Thymus (tissue), 11 donors: ENCODE measurements around the gene CNIH2. TPM values are rescaled to one million over a fixed set of nuclear protein-coding genes. Genes with fewer than 3 reads are reported as not detected.
A peak's percentile ranks its signal among the peaks of the same experiment; 100 is the strongest.
"Not testable (repeated sequence)": the region's sequence is repeated elsewhere in the genome, so short reads cannot be mapped to it uniquely, and the experiment has no call there.

Experiments
- DNase-seq, 9 donors: peaks; one replicate each; pipeline ENCODE4 v3.0.0-alpha.2; 2013; ENCODE audit warnings: low spot score in 9 of 9, low read depth in 6 of 9, missing footprints in 1 of 9
- H3K27ac ChIP-seq, 2 donors: one replicate each; pipeline ENCODE4 v1.5.1; 2013; ENCODE audit warnings: control low read depth in 1 of 2, low read depth in 1 of 2, low read length in 1 of 2, mild to moderate bottlenecking in 1 of 2, moderate library complexity in 1 of 2
- H3K27me3 ChIP-seq, 2 donors: one replicate each; pipeline ENCODE4 v1.5.1; 2013; ENCODE audit warnings: low read length in 1 of 2; ENCODE audit not compliant: control insufficient read depth in 2 of 2, insufficient read depth in 1 of 2
- H3K36me3 ChIP-seq, 2 donors: one replicate each; pipeline ENCODE4 v1.5.1; 2013; ENCODE audit warnings: low read length in 1 of 2, mild to moderate bottlenecking in 1 of 2, moderate library complexity in 1 of 2; ENCODE audit not compliant: control insufficient read depth in 2 of 2, insufficient read depth in 2 of 2
- H3K4me1 ChIP-seq, 2 donors: one replicate each; pipeline ENCODE4 v1.5.1; 2013; ENCODE audit warnings: low read length in 2 of 2; ENCODE audit not compliant: control insufficient read depth in 2 of 2, insufficient read depth in 2 of 2
- H3K4me3 ChIP-seq, 2 donors: one replicate each; pipeline ENCODE4 v1.5.1; 2013; ENCODE audit warnings: low read length in 2 of 2, control low read depth in 1 of 2, mild to moderate bottlenecking in 1 of 2
- H3K9me3 ChIP-seq, 2 donors: one replicate each; pipeline ENCODE4 v1.5.1; 2013; ENCODE audit warnings: low read length in 1 of 2, mild to moderate bottlenecking in 1 of 2; ENCODE audit not compliant: control insufficient read depth in 2 of 2, insufficient read depth in 1 of 2
- WGBS: extraction: QIAGEN DNeasy Blood & Tissue Kit; methylation state at CpG from one replicate; pipeline ENCODE4 v1.1.7; 2013; 5-methylcytosine and 5-hydroxymethylcytosine counted together
- polyA plus RNA-seq: library from polyadenylated mRNA; stranded (reverse); fragments of 200-250 nt; gene quantifications from one replicate; pipeline ENCODE4 v1.2.3, GENCODE V29; 2013
- total RNA-seq: library from RNA; stranded (reverse); fragments of 120-200 nt; gene quantifications from one replicate; pipeline ENCODE4 v1.2.4, GENCODE V29; 2013
- donor health status: healthy.

Gene CNIH2
- total and polyA plus RNA-seq, 2 donors = 1.6 TPM

DNA sequence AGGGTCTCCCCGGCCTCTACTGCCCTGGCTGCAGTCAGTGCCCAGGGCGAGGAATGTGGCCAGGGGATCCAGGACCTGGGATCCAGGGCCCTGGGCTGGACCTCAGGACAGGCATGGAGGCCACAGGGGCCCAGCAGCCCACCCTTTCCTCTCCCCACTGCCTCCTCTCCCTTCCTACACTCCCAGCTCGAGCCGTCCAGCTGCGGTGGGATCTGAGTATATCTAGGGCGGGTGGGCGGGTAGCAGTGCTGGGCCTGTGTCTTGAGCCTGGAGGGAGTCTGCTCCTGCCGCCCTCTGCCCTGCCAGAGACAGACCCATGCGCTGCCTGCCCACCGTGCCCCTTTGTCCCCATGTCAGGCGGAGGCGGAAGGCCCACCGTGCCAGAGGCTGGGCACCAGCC is 1.4 kb upstream of the CNIH2 start:
- not testable (repeated sequence) for H3K27ac ChIP-seq, DNase-seq, H3K4me3 ChIP-seq, H3K9me3 ChIP-seq
- H3K27me3 ChIP-seq = peaks cover 0 to 11% of the 10 kb centered on the region in 2 donors
- WGBS = 90% methylated on average over 13 of the region's 13 CpGs
- peaks cover 44 to 90% of the 10 kb centered on the region in 2 donors for H3K4me1 ChIP-seq
- H3K36me3 ChIP-seq = peaks cover 50 to 52% of the 10 kb centered on the region in 2 donors

DNA sequence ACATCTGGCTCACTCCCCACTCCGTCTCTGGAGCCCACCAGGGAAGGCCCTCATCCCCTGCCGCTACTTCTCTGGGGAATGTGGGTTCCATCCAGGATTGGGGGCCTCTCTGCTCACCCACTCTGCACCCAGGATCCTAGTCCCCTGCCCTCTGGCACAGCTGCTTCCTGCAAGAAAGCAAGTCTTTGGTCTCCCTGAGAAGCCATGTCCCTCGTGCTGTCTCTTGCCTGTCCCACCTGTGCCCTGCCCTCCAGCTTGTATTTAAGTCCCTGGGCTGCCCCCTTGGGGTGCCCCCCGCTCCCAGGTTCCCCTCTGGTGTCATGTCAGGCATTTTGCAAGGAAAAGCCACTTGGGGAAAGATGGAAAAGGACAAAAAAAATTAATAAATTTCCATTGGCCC is 911 bp upstream of the CNIH2 start:
- peaks cover 0 to 11% of the 10 kb centered on the region in 2 donors for H3K27me3 ChIP-seq
- not testable (repeated sequence) for DNase-seq, H3K9me3 ChIP-seq, H3K4me3 ChIP-seq
- H3K27ac ChIP-seq = peak overlapping the region in 1 of 2 donors; percentile 47
- peaks cover 45 to 47% of the 10 kb centered on the region in 2 donors for H3K36me3 ChIP-seq
- peaks cover 48 to 91% of the 10 kb centered on the region in 2 donors for H3K4me1 ChIP-seq
- WGBS = 60% methylated on average over 4 of the region's 4 CpGs

GRCh38 chr11:66278363-66279091 is 552 bp downstream of the CNIH2 start:
- H3K9me3 ChIP-seq = no peaks in the 10 kb centered on the region
- 3% methylated on average over 45 of the region's 45 CpGs for WGBS
- H3K36me3 ChIP-seq = peaks cover 31 to 38% of the 10 kb centered on the region in 2 donors
- H3K4me3 ChIP-seq = peak overlapping the region; percentile 34 to 59
- DNase-seq = no peak
- H3K27ac ChIP-seq = no peak overlapping the region
- H3K27me3 ChIP-seq = peaks cover 0 to 11% of the 10 kb centered on the region in 2 donors
- peaks cover 55 to 89% of the 10 kb centered on the region in 2 donors for H3K4me1 ChIP-seq

DNA sequence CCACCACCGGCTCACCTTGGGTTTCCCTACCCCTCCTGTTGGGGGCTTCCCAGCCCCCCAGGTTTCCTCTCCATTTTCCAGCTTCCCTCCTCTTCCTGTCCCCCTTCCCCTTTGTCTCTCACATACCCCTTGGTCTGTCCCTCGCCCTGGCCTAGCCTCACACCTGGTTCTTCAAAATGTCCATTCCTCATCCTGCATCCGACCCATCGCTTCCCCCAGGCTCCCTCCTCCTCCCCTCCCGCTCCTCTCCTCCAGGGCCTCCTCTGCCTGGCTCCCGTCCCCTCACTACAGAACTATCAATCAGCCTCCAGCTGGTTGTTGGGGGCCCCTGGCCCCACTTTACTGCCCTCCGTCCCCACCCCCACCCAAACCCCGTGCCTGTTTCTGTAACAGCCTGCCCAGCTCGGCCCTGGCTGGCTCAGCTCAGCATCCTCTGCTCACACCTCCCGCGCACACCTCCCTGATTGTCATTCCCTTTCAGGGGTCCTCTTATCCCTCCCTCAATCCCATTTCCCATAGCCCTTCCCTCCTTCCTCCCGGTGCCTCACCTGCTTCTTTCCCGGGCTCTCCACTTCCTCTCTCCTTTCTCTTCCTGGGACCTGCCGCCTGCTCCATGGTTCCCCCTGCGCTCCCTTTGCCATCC is 1.2 kb downstream of the CNIH2 start:
- Histone ChIP-seq H3K9me3 (no peaks in the 10 kb centered on the region), H3K27me3 (peaks cover 0 to 11% of the 10 kb centered on the region in 2 donors), H3K4me1 (peaks cover 53 to 82% of the 10 kb centered on the region in 2 donors), H3K27ac (no peak overlapping the region), H3K36me3 (peaks cover 27 to 35% of the 10 kb centered on the region in 2 donors), H3K4me3 (no peak overlapping the region)
- 86% methylated on average over 15 of the region's 15 CpGs for WGBS
- no peak for DNase-seq

- 96% methylated on average over 14 of the region's 14 CpGs for WGBS
- peaks cover 26 to 33% of the 10 kb centered on the region in 2 donors for H3K36me3 ChIP-seq
- no peak overlapping the region for H3K27ac ChIP-seq
- H3K27me3 ChIP-seq = peaks cover 0 to 11% of the 10 kb centered on the region in 2 donors
- no peak overlapping the region for H3K4me3 ChIP-seq
- H3K9me3 ChIP-seq = no peaks in the 10 kb centered on the region
- no peak for DNase-seq
- H3K4me1 ChIP-seq = peaks cover 43 to 70% of the 10 kb centered on the region in 2 donors
Measured at GRCh38 chr11:66280428-66280827, 2.5 kb downstream of the CNIH2 start.

DNA sequence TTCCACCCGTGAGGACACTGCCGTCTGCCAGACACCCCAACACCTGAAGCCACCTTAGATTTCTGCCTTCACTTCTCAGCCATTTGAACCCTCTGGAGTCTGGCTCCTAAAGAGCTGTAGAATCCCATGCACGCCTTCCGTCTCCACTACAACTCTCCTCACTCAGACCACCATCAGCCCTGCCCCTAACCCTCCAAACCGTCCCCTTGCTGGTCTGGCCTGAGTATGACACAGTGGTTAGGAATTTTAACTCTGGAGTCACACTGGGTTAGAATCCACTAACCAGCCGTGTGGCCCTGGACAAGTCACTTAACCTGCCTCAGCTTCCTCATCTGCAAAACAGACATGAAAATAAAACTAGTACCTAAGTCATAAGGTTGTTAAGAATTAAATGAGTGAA is 3.0 kb downstream of the CNIH2 start:
- Histone ChIP-seq H3K4me3 (no peak overlapping the region), H3K27me3 (peaks cover 0 to 11% of the 10 kb centered on the region in 2 donors), H3K9me3 (no peaks in the 10 kb centered on the region), H3K36me3 (peaks cover 25 to 27% of the 10 kb centered on the region in 2 donors), H3K27ac (peak overlapping the region in 1 of 2 donors; percentile 46), H3K4me1 (peaks cover 39 to 64% of the 10 kb centered on the region in 2 donors)
- 97% methylated on average over 6 of the region's 6 CpGs for WGBS
- DNase-seq = no peak

- Histone ChIP-seq H3K4me3 (peak overlapping the region in 1 of 2 donors; percentile 24), H3K36me3 (peaks cover 23 to 24% of the 10 kb centered on the region in 2 donors), H3K27ac (peak overlapping the region; percentile 3 to 5), H3K27me3 (peaks cover 0 to 11% of the 10 kb centered on the region in 2 donors), H3K4me1 (peaks cover 33 to 56% of the 10 kb centered on the region in 2 donors), H3K9me3 (no peaks in the 10 kb centered on the region)
- 28% methylated on average over 20 of the region's 20 CpGs for WGBS
- no peak for DNase-seq
Measured at GRCh38 chr11:66281776-66282467, 3.9 kb downstream of the CNIH2 start.

DNA sequence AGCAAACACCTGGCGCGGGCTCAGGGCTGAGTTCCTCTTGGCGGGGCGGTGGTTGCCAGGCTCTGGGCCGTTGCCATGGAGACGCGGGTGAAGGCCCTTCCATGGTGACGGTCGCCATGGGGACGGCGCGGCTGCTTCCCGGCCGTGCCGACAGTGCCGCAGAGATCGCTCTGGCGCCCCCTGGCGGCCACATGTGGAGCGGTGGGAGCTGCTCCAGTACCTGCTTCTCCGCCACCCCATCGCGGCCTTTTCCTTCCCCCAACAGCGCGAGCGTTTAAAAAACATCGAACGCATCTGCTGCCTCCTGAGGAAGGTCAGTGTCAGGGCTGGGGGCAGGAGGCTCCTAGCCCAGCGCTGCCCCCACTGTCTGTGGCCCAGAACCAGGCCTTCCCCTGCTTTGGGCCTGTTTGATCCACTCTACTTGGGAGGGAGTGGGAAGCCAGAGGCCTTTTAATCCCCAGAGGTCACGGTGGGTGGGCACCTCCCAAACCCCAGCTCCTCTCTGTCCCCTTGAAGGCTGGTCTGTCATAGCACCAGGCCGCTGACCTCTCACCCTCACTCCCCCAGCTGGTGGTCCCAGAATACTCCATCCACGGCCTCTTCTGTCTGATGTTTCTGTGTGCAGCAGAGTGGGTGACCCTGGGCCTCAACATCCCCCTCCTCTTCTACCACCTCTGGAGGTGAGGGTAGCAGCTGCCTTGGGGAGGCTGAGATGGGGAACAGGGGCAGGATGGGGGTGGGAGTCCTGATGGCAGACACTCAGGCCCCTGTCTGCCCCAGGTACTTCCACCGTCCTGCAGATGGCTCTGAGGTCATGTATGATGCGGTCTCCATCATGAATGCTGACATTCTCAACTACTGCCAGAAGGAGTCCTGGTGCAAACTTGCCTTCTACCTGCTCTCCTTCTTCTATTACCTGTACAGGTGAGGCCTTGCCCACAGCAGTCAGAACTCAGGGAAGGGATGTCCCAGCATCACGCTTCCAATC is 4.8 kb downstream of the CNIH2 start:
- Histone ChIP-seq H3K9me3 (no peaks in the 10 kb centered on the region), H3K4me1 (peaks cover 28 to 52% of the 10 kb centered on the region in 2 donors), H3K4me3 (peak overlapping the region in 1 of 2 donors; percentile 24), H3K27me3 (peaks cover 0 to 9% of the 10 kb centered on the region in 2 donors), H3K36me3 (peaks cover 24 to 25% of the 10 kb centered on the region in 2 donors), H3K27ac (peak overlapping the region; percentile 16 to 70)
- peak; percentile 94 to 100 (median 99) for DNase-seq
- WGBS = 17% methylated on average over 35 of the region's 35 CpGs
